HG03045 (cell line): ENCODE measurements around the gene STYXL1.

Source experiments
- ATAC-seq: cut with Tn5 transposase; IDR thresholded peaks from one replicate; pipeline ENCODE4 v1.9.1; 2021; ENCODE audit warnings: mild to moderate bottlenecking, moderate library complexity; ENCODE audit not compliant: unreplicated experiment

Gene STYXL1

DNA sequence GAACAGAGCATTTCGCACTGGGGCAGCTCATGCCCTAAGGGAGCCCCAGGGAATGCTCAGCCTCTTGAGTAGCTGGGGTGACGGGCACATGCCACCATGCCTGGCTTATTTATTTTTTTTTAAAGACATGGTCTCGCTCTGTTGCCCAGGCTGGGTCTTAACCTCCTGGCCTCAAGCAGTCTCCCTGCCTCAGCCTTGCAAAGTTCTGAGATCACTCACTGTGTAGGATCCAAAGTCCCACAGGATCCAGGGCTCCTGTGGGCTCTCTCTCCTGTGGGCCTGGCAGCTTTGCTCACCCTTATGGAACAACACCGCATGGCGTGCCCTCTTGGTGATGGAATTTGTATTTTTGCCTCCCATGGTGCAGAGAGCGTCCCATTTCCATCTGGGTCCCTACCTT, 87.4 kb downstream of the STYXL1 start:
- no peak for ATAC-seq

DNA sequence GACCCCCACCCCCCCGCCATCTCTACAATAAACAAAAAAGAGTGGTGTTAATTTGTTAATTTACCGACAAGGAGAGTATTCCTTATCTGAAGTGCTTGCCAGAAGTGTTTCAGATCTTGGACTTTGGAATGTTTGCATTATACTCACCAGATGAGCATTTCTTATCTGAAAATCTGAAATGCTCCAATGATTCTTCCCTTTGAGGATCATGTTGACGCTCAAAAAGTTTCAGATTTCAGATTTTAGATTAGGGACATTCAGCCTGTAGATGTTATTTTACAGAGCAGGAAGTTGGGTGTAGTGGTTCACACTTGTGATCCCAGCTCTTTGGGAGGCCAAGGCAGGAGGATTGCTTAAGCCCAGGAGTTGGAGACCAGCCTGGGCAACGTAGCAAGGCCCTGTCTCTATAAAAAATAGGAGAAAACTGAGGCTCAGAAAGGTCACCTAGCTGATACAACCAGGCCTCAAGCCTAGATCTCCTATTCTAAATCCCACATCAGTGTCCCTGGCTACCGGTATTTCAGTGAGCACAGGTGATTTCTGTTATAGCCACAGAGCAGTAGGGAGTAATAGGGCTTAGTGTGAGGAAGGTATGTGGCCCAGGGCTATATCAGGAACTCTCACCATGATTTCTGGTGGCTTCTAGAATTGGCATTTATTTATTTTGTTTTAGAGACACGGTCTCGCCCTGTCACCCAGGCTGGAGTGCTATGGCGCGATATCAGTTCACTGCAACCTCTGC, 88.8 kb downstream of the STYXL1 start:
- ATAC-seq = no peak

DNA sequence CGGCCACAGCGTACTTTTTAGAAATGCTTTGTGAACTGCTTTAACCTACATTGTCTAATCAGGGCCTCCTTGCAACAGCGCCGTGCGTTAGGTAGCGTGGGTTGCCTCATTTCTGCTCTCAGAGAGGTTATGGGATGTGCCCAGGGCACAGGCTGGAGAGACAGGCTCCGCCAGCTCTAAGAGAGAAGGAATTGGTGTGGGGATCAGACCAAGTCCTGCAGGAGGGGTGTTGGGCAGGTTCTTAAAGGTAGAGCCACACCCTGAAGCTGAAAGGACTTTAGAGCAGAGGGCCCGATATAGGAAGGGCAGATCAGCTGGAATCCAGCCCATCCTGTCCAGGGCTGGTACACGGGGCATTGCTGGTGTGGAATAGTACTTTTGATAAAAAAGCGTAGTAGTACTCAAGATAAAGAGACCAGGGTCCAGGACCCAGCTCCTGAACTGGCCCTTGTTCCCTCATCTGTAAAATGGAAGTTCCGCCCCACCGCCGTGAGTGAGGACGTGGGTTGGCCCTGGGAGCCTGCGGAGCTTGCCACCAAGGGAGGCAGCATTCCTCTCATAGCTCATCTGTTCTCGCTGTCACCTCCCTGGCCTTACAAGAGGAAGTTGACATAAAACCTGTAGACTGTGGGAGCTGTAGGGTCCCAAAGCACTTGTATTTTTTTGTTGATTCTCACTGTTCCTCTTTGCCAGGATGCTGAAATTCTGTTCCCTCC, 90.6 kb downstream of the STYXL1 start:
- no peak for ATAC-seq

DNA sequence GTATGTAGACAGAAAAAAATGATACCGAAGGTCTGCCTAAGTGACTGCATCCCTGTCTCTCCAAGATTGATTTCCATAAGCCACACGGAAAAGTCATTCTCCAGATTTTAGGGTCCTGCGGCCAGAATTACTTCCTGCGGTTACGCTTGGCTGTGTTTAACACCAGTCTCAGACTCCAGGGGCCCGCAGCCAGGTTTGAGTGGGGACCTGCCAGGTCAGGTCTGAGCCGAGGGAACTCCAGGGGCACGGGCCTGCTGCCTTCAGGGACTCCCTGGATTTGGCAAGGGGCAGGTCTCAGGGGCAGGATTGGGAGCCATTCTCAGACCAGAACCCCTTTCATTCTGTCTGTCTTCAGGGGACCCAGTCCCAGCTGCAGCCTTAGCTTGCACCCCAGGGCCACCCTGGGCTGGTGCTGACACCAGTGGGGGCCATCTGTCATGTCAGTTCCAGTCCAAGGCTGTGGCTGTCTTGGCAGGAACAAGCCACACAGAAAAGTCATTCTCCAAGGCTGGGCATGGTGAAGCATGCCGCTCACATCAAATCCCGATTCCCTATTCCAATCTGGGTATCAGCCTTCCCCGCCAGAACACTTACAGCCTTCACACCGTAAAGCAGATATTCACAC, 92.4 kb downstream of the STYXL1 start:
- ATAC-seq = no peak

DNA sequence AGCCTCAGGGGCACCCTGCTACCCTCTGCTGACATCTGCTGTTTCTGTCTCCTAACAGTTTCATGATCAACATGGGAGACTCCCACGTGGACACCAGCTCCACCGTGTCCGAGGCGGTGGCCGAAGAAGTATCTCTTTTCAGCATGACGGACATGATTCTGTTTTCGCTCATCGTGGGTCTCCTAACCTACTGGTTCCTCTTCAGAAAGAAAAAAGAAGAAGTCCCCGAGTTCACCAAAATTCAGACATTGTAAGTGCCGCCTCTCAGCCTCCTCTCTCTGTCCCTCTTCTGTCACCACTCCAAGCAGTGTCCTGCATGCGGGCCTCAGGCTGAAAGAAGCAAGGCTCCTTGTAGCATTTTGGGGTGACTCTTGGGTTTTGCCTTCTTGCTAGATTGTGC, 93.9 kb downstream of the STYXL1 start:
- no peak for ATAC-seq

DNA sequence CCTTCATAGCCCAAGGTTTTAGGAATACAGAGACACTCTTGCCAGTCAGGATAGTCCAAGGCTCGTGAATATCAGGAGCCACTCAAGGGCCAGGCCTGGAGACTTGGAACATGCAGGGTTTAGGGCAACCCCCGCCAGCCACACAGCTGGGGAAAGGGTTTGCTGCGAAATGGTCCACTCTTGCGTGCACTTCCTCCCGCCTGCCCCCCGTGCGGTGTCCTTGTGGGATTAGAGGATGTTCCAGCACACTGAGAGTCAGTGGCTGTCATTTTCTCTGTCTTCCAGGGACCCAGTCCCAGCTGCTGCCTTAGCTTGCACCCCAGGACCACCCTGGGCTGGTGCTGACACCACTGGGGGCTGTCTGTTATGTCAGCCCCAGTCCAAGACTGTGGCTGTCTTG, 94.4 kb downstream of the STYXL1 start:
- ATAC-seq = no peak

DNA sequence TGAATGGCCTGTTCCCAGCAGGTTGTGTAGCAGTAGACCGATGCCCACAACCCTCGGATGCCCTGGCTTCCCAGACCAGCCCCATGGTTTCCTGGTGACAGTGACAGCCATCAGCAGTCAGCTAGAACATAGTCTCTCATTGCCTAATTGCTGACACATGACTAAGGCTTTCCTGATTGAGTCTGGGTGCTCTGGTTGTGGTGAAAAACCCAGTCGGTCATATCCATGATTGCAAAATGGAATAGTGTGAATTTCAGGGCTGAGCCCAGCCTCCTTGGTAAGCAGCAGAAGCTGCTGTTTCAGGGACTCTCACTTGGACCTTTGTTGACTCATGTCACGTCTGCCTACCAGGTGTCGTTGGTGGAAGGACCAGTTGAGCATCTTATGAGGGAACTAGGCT, 96.3 kb downstream of the STYXL1 start:
- ATAC-seq = no peak

DNA sequence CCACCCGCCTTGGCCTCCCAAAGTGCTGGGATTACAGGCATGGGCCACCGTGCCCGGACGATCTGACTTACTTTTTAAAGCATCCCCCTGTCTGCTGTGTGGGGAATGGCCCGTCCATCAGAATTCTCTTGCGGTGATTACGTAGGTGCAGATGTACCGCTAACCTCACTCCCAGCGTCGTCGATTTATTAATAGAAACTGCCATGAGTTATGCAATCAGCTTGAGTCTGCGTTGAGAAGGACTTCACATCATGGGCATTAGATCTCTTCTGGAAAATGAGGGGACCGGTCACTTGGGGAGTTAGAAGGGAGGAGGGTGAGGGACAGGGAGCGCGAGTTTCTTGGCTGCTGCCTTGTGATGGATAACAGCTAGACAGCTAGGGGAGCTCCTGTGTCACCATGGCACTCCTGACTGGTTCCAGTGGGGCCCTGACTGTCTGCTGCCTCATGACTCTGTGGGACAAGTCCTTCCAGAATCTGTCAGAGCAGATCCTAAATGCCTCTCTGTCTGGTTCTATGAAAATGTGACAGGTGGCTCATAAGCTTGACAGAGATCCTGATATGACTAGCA, 97.6 kb downstream of the STYXL1 start:
- ATAC-seq = no peak

DNA sequence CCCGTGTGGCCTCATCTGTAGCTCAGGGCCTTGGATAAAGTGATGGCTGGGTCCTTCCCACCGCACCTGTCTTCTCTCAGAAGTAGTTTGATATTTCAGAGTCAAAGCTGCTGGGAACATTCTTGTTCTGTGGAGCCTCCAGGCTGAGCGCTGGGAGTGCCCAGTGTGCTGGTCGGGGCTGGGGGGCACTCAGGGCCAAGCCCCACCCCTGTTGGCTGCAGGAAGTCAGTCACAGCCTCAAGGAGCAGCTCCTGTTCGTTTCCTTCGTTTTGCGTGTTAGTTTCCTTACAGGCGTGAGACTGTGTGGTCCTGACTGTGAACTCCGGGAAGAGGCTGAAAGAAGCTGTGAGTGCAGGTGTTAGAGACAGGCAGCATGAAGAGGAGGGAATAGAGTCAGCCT, 99.6 kb downstream of the STYXL1 start:
- ATAC-seq = no peak
